Coronary artery (tissue), 2 donors: Measurements from ENCODE around the gene SPATA16.

ENCODE experiments used
- DNase-seq: peaks from one replicate; pipeline ENCODE4 v3.0.0-alpha.2; 2017; ENCODE audit warnings: low spot score
- H3K27ac ChIP-seq, 2 donors: fragments of 200-600 bp; sonication (generic); one replicate each; pipeline ENCODE4 v1.5.1; 2016 to 2019
- H3K4me3 ChIP-seq: fragments of 200-600 bp; sonication (generic); 2 replicates; pipeline ENCODE4 v1.5.1; 2016; ENCODE audit warnings: mild to moderate bottlenecking, moderate library complexity
- CTCF ChIP-seq: fragments of 200-600 bp; sonication (generic); IDR thresholded peaks from one replicate; pipeline ENCODE4 v1.5.1; 2019; ENCODE audit warnings: antibody characterized with exemption

Gene SPATA16

GRCh38 chr3:173006006-173006405, 135.0 kb downstream of the SPATA16 start:
- Histone ChIP-seq H3K27ac (no peak overlapping the region), H3K4me3 (no peak overlapping the region)
- DNase-seq = no peak
- no peak for TF ChIP-seq CTCF

- TF ChIP-seq CTCF = no peak
- H3K4me3 ChIP-seq = no peak overlapping the region
- no peak overlapping the region for H3K27ac ChIP-seq
- no peak for DNase-seq
Measured at GRCh38 chr3:173004681-173005080, 136.4 kb downstream of the SPATA16 start.

- TF ChIP-seq CTCF = no peak
Measured at GRCh38 chr3:173003956-173004355, 137.1 kb downstream of the SPATA16 start.

GRCh38 chr3:173003471-173003870, 137.6 kb downstream of the SPATA16 start:
- no peak for DNase-seq
- no peak for TF ChIP-seq CTCF
- Histone ChIP-seq H3K27ac (no peak overlapping the region), H3K4me3 (no peak overlapping the region)

More at GRCh38 chr3:173003956-173004355, 137.1 kb downstream of the SPATA16 start:
- Histone ChIP-seq H3K27ac (no peak overlapping the region), H3K4me3 (no peak overlapping the region)
- DNase-seq = no peak

- no peak for DNase-seq
- Histone ChIP-seq H3K4me3 (no peak overlapping the region), H3K27ac (no peak overlapping the region)
- no peak for TF ChIP-seq CTCF
Measured at GRCh38 chr3:173001622-173002021, 139.4 kb downstream of the SPATA16 start.

GRCh38 chr3:173000553-173000952, 140.5 kb downstream of the SPATA16 start:
- no peak for DNase-seq
- H3K4me3 ChIP-seq = no peak overlapping the region
- H3K27ac ChIP-seq = no peak overlapping the region
- TF ChIP-seq CTCF = no peak

- Histone ChIP-seq H3K27ac (no peak overlapping the region), H3K4me3 (no peak overlapping the region)
- TF ChIP-seq CTCF = no peak
- DNase-seq = no peak
Measured at GRCh38 chr3:172993412-172993811, 147.6 kb downstream of the SPATA16 start.
